K562 (cell line): Measurements from ENCODE around the gene DYNLL1. TPM values are rescaled to one million over a fixed set of nuclear protein-coding genes. Genes with fewer than 3 reads are reported as not detected.

Experiments
- ARHGAP35 ChIP-seq: fragments of 450-650 bp; IDR thresholded peaks from 2 replicates; pipeline ENCODE4 v1.6.1; 2018; ENCODE audit not compliant: partially characterized antibody
- ARID1B ChIP-seq: fragments of 450-650 bp; IDR thresholded peaks from 2 replicates; pipeline ENCODE4 v1.6.1; 2016; ENCODE audit warnings: antibody characterized with exemption, mild to moderate bottlenecking, inconsistent platforms
- ATF7 ChIP-seq: fragments of 450-650 bp; IDR thresholded peaks from 2 replicates; pipeline ENCODE4 v1.7.1; 2014; ENCODE audit warnings: mild to moderate bottlenecking, moderate library complexity
- BRD9 ChIP-seq: fragments of 450-650 bp; IDR thresholded peaks from 2 replicates; pipeline ENCODE4 v1.6.1; 2018; ENCODE audit warnings: low read depth; ENCODE audit not compliant: partially characterized antibody
- CBFA2T2 ChIP-seq: fragments of 450-650 bp; conservative IDR thresholded peaks from 2 replicates; pipeline ENCODE4 v1.6.1; 2017; ENCODE audit warnings: mild to moderate bottlenecking
- EP300 ChIP-seq: IDR thresholded peaks from 2 replicates; pipeline ENCODE4 v1.6.1; 2012; ENCODE audit warnings: low read length, improper control_type of control experiment
- FOSL1 ChIP-seq: fragments of 200-800 bp; sonication (Bioruptor generic); conservative IDR thresholded peaks from 2 replicates; pipeline ENCODE4 v1.6.1; 2016; ENCODE audit warnings: missing genetic modification characterization, missing compliant biosample characterization
- GABPA ChIP-seq: fragments of 200-800 bp; sonication (Bioruptor generic); conservative IDR thresholded peaks from 2 replicates; pipeline ENCODE4 v1.6.1; 2016; ENCODE audit warnings: low read depth, missing genetic modification characterization, missing compliant biosample characterization
- GATAD2B ChIP-seq: fragments of 450-650 bp; IDR thresholded peaks from 2 replicates; pipeline ENCODE4 v1.6.1; 2017; ENCODE audit warnings: mild to moderate bottlenecking, borderline replicate concordance
- JUND ChIP-seq, 2 experiments: IDR thresholded peaks; 2 replicates in 1 of 2; 3 replicates in 1 of 2; pipeline ENCODE4 v1.6.1; 2011; ENCODE audit warnings: borderline replicate concordance in 2 of 2, low read depth in 2 of 2, low read length in 2 of 2, improper control_type of control experiment in 1 of 2, missing biosample characterization in 1 of 2, missing genetic modification characterization in 1 of 2, missing genetic modification reagents in 1 of 2
- KDM5B ChIP-seq: fragments of 200-600 bp; sonication (generic); IDR thresholded peaks from 2 replicates; pipeline ENCODE4 v1.6.1; 2012; ENCODE audit warnings: low read depth, mild to moderate bottlenecking, moderate library complexity, low read length, control low read depth, inconsistent platforms; ENCODE audit not compliant: insufficient replicate concordance
- KLF16 ChIP-seq: IDR thresholded peaks from 2 replicates; pipeline ENCODE4 v1.6.1; 2016; ENCODE audit warnings: antibody characterized with exemption
- PHTF2 ChIP-seq: fragments of 250-450 bp; sonication (Bioruptor Pico); IDR thresholded peaks from 2 replicates; pipeline ENCODE4 v1.5.0; 2021; ENCODE audit warnings: mild to moderate bottlenecking
- POU5F1 ChIP-seq: fragments of 150-350 bp; IDR thresholded peaks from 2 replicates; pipeline ENCODE4 v1.6.1; 2014; ENCODE audit warnings: borderline replicate concordance, low read length, low read depth, mild to moderate bottlenecking; ENCODE audit not compliant: partially characterized antibody
- RNF2 ChIP-seq: sonication (generic); IDR thresholded peaks from 2 replicates; pipeline ENCODE4 v1.6.1; 2016
- TARDBP ChIP-seq: fragments of 450-650 bp; IDR thresholded peaks from 2 replicates; pipeline ENCODE4 v1.6.1; 2016
- THRAP3 ChIP-seq: fragments of 450-650 bp; IDR thresholded peaks from 2 replicates; pipeline ENCODE4 v1.6.1; 2016; ENCODE audit warnings: mild to moderate bottlenecking, inconsistent platforms, borderline replicate concordance
- polyA plus RNA-seq, 8 experiments: library from polyadenylated mRNA; depleted of rRNA in 4 of 8; stranded (reverse) in 5 of 8; unstranded in 3 of 8; fragments of >200 nt; fragmentation: Nextera tagmentation in 2 of 8; fragmentation: Illumina TruSeq in 1 of 8; extraction: Ambion mirVana in 2 of 8; extraction: Trizol in 1 of 8; gene quantifications; 2 replicates each; pipeline versions ENCODE4 v1.2.1 to v1.2.3, GENCODE V29; 2011 to 2014; ENCODE audit warnings: inconsistent platforms in 1 of 8, missing spikeins in 1 of 8
- total RNA-seq, 7 experiments: library from RNA; depleted of rRNA in 6 of 7; stranded (reverse); fragments of >200 nt in 6 of 7; fragmentation: Illumina TruSeq in 2 of 7; extraction: Trizol in 2 of 7; gene quantifications; 2 replicates each; pipeline versions ENCODE4 v1.2.1 to v1.2.3, GENCODE V29; 2011 to 2021; ENCODE audit warnings: low replicate concordance in 1 of 7
- TF ChIP-seq, protein P1 (sequence below): sonication (generic); formaldehyde crosslinking; IDR thresholded peaks from 2 replicates; pipeline ENCODE4 v1.8.0; 2023; ENCODE audit warnings: missing genetic modification reagents, mild to moderate bottlenecking, borderline replicate concordance
- TF ChIP-seq, protein P2 (sequence below): fragments of 250-450 bp; sonication (Bioruptor Pico); IDR thresholded peaks from 2 replicates; pipeline ENCODE4 v1.4.0; 2020; ENCODE audit warnings: borderline replicate concordance
- TF ChIP-seq, protein P3 (sequence below): fragments of 450-650 bp; IDR thresholded peaks from 2 replicates; pipeline ENCODE4 v1.6.1; 2016; ENCODE audit warnings: low read depth, mild to moderate bottlenecking, moderate library complexity

DYNLL1 gene
- total and polyA plus RNA-seq, 9 of the 15 experiments (the other 6 are each of a cell fraction or from before 2014, with no cell fraction given), result 303 to 1,112 (median 468) TPM

DNA sequence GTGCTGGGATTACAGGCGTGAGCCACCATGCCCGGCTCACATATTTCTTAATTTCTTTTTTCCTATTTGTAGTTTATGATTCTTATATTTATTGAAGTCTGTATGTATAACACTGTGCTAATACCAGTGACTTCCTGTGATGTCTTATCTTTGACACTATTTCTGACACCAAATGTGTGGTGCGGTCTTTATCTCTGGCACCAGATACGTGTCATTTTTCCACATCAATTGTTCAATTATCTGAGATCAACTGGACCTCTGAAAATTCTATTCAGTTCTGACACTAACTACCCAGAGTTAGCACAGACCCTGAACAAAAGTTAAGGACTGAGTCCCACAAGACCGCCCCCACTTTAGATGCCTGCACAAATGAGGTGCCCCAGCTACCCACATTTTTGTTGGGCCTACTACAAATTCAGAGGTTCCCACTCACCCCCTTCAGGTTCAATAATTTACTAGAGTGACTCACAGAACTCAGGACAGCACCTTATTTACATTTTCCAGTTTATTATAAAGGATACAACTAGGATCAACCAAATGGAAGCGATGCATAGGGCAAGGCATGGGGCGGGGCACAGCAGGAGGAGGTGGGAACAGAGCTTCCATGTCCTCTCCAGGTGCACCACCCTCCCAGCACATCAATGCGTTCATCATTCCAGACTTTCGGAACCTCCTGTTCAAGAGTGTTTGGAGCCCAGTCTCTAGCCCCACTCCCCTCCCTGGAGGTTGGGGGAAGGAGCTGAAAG is 14.7 kb upstream of the DYNLL1 start (continued):
- TF ChIP-seq, protein P1, sequence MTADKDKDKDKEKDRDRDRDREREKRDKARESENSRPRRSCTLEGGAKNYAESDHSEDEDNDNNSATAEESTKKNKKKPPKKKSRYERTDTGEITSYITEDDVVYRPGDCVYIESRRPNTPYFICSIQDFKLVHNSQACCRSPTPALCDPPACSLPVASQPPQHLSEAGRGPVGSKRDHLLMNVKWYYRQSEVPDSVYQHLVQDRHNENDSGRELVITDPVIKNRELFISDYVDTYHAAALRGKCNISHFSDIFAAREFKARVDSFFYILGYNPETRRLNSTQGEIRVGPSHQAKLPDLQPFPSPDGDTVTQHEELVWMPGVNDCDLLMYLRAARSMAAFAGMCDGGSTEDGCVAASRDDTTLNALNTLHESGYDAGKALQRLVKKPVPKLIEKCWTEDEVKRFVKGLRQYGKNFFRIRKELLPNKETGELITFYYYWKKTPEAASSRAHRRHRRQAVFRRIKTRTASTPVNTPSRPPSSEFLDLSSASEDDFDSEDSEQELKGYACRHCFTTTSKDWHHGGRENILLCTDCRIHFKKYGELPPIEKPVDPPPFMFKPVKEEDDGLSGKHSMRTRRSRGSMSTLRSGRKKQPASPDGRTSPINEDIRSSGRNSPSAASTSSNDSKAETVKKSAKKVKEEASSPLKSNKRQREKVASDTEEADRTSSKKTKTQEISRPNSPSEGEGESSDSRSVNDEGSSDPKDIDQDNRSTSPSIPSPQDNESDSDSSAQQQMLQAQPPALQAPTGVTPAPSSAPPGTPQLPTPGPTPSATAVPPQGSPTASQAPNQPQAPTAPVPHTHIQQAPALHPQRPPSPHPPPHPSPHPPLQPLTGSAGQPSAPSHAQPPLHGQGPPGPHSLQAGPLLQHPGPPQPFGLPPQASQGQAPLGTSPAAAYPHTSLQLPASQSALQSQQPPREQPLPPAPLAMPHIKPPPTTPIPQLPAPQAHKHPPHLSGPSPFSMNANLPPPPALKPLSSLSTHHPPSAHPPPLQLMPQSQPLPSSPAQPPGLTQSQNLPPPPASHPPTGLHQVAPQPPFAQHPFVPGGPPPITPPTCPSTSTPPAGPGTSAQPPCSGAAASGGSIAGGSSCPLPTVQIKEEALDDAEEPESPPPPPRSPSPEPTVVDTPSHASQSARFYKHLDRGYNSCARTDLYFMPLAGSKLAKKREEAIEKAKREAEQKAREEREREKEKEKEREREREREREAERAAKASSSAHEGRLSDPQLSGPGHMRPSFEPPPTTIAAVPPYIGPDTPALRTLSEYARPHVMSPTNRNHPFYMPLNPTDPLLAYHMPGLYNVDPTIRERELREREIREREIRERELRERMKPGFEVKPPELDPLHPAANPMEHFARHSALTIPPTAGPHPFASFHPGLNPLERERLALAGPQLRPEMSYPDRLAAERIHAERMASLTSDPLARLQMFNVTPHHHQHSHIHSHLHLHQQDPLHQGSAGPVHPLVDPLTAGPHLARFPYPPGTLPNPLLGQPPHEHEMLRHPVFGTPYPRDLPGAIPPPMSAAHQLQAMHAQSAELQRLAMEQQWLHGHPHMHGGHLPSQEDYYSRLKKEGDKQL (CRISPR knock-in tag), result no peak
- TF ChIP-seq POU5F1 (no peak), CBFA2T2 (peak; percentile 61), BRD9 (no peak), GABPA (0 out of 2 replicates have a peak, but pooled peaks have one; percentile 36), ATF7 (no peak), TARDBP (no peak), KLF16 (peak; percentile 65), ARHGAP35 (no peak), FOSL1 (tag) (peak; percentile 55; the same call in 1 of the 2 replicates), PHTF2 (CRISPR knock-in tag) (no peak), KDM5B (no peak), RNF2 (no peak), EP300 (peak; percentile 72), JUND (IDR thresholded peaks at IDR 0.05; ENCODE audit: borderline replicate concordance, low read depth, low read length) (peak; percentile 26; the same call in 1 of the 2 replicates), JUND (tag; IDR thresholded peaks at IDR 0.05; ENCODE audit: borderline replicate concordance, low read depth, low read length) (no peak), THRAP3 (no peak), GATAD2B (no peak), ARID1B (peak; percentile 89)
- TF ChIP-seq, protein P2, sequence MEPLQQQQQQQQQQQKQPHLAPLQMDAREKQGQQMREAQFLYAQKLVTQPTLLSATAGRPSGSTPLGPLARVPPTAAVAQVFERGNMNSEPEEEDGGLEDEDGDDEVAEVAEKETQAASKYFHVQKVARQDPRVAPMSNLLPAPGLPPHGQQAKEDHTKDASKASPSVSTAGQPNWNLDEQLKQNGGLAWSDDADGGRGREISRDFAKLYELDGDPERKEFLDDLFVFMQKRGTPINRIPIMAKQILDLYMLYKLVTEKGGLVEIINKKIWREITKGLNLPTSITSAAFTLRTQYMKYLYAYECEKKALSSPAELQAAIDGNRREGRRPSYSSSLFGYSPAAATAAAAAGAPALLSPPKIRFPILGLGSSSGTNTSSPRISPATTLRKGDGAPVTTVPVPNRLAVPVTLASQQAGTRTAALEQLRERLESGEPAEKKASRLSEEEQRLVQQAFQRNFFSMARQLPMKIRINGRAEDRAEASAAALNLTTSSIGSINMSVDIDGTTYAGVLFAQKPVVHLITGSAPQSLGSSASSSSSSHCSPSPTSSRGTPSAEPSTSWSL, result no peak
- TF ChIP-seq, protein P3, sequence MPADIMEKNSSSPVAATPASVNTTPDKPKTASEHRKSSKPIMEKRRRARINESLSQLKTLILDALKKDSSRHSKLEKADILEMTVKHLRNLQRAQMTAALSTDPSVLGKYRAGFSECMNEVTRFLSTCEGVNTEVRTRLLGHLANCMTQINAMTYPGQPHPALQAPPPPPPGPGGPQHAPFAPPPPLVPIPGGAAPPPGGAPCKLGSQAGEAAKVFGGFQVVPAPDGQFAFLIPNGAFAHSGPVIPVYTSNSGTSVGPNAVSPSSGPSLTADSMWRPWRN, result peak; percentile 67
